HCT116 (cell line): ENCODE data around the gene ZNF496. TPM values are rescaled to one million over a fixed set of nuclear protein-coding genes. Genes with fewer than 3 reads are reported as not detected.

ENCODE experiments used
- ATAC-seq: fragments of 200-7000 bp; cut with Tn5 transposase; 2 replicates; pipeline ENCODE4 v1.9.1; 2020; ENCODE audit warnings: mild to moderate bottlenecking, moderate library complexity
- BruUV-seq: library from RNA; stranded (reverse); fragments of 400-500 nt; replicated peaks from 2 replicates; lab custom pipeline; 2021; lab: Mats Ljungman, UMichigan
- CTCF ChIA-PET: fragments of 300-600 bp; sonication (Branson Sonifier 250); formaldehyde crosslinking; loops from one replicate; lab custom pipeline; 2021; ENCODE audit warnings: antibody characterized with exemption; lab: Charles Lee
- POLR2A ChIA-PET: fragments of 300-600, 350-600 bp; sonication (Branson Sonifier 250); formaldehyde crosslinking; loops from one replicate; lab custom pipeline; 2021; ENCODE audit warnings: antibody characterized with exemption; lab: Charles Lee
- RAD21 ChIA-PET, 2 experiments: fragments of 300-600 bp; sonication (Branson Sonifier 250); formaldehyde crosslinking; loops; one replicate each; lab custom pipeline; 2023; ENCODE audit warnings: low total read pairs in 2 of 2; ENCODE audit not compliant: uncharacterized antibody in 2 of 2, unreplicated experiment in 2 of 2, low non-redundant PET in 1 of 2; lab: Charles Lee
- DNase-seq: peaks from one replicate; pipeline ENCODE4 v3.0.0-alpha.2; 2010; ENCODE audit warnings: low read depth, low spot score
- H2AFZ ChIP-seq: fragments of 200-600 bp; shearing (Covaris generic), sonication (generic); 2 replicates; pipeline ENCODE4 v1.6.1; 2017; ENCODE audit warnings: low read depth, mixed run types, mixed read lengths, antibody characterized with exemption, low read length; ENCODE audit not compliant: poor library complexity, severe bottlenecking
- H3K27ac ChIP-seq: 2 replicates; pipeline ENCODE4 v1.5.1; 2012; ENCODE audit warnings: low read depth, low read length
- H3K27me3 ChIP-seq: fragments of 200-600 bp; sonication (generic); 2 replicates; pipeline ENCODE4 v1.6.1; 2016; ENCODE audit warnings: mixed run types, low read length, mixed read lengths; ENCODE audit not compliant: insufficient read depth
- H3K36me3 ChIP-seq, 2 experiments: fragments of 200-500 bp in 1 of 2; fragments of 200-600 bp in 1 of 2; sonication (Bioruptor generic) in 1 of 2; sonication (generic) in 1 of 2; 2 replicates each; pipeline versions ENCODE4 v1.5.1 to v1.6.1; 2014 to 2016; ENCODE audit warnings: low read length in 2 of 2, inconsistent platforms in 1 of 2, mixed read lengths in 1 of 2, mixed run types in 1 of 2; ENCODE audit not compliant: insufficient read depth in 2 of 2, control insufficient read depth in 1 of 2
- H3K4me1 ChIP-seq, 2 experiments: fragments of 200-600 bp in 1 of 2; sonication (generic) in 1 of 2; 2 replicates each; pipeline versions ENCODE4 v1.5.1 to v1.6.1; 2012 to 2017; ENCODE audit warnings: low read length in 2 of 2, inconsistent platforms in 1 of 2, mild to moderate bottlenecking in 1 of 2, mixed read lengths in 1 of 2, mixed run types in 1 of 2, moderate library complexity in 1 of 2; ENCODE audit not compliant: insufficient read depth in 2 of 2, control insufficient read depth in 1 of 2
- H3K4me2 ChIP-seq: fragments of 200-600 bp; sonication (generic); 2 replicates; pipeline ENCODE4 v1.6.1; 2017; ENCODE audit warnings: mixed run types, low read length, mixed read lengths
- H3K4me3 ChIP-seq, 2 experiments: fragments of 200-600 bp in 1 of 2; sonication (generic) in 1 of 2; replicated peaks in 1 of 2; 2 replicates each; pipeline ENCODE4 v1.5.1; 2011 to 2016; ENCODE audit warnings: low read length in 2 of 2, control low read depth in 1 of 2, low read depth in 1 of 2, mild to moderate bottlenecking in 1 of 2, mixed read lengths in 1 of 2, mixed run types in 1 of 2
- H3K79me2 ChIP-seq: fragments of 200-600 bp; sonication (generic); 2 replicates; pipeline ENCODE4 v1.6.1; 2017; ENCODE audit warnings: mild to moderate bottlenecking, mixed run types, low read length, moderate library complexity, mixed read lengths; ENCODE audit not compliant: insufficient read depth
- H3K9ac ChIP-seq: fragments of 200-600 bp; sonication (generic); 2 replicates; pipeline ENCODE4 v1.6.1; 2016; ENCODE audit warnings: low read length, mixed read lengths
- H3K9me2 ChIP-seq: fragments of 200-600 bp; sonication (generic), shearing (Covaris generic); 2 replicates; pipeline ENCODE4 v1.6.1; 2017; ENCODE audit warnings: mixed run types, mild to moderate bottlenecking, moderate library complexity; ENCODE audit not compliant: insufficient read depth
- H3K9me3 ChIP-seq, 2 experiments: fragments of 200-500 bp in 1 of 2; fragments of 200-600 bp in 1 of 2; sonication (Bioruptor generic) in 1 of 2; sonication (generic) in 1 of 2; 2 replicates each; pipeline ENCODE4 v1.6.1; 2014 to 2017; ENCODE audit warnings: low read length in 2 of 2, mixed read lengths in 2 of 2, inconsistent platforms in 1 of 2, low read depth in 1 of 2, mild to moderate bottlenecking in 1 of 2, mixed run types in 1 of 2, moderate library complexity in 1 of 2; ENCODE audit not compliant: control insufficient read depth in 1 of 2, insufficient read depth in 1 of 2
- H4K20me1 ChIP-seq: fragments of 200-600 bp; sonication (generic), shearing (Covaris generic); 2 replicates; pipeline ENCODE4 v1.6.1; 2017; ENCODE audit warnings: mixed run types, mild to moderate bottlenecking, moderate library complexity; ENCODE audit not compliant: insufficient read depth
- EZH2 ChIP-seq: fragments of 200-600 bp; sonication (generic); IDR thresholded peaks from 2 replicates; pipeline ENCODE4 v1.6.1; 2017; ENCODE audit warnings: antibody characterized with exemption, mixed run types
- EZH2phosphoT487 ChIP-seq: fragments of 200-600 bp; IDR thresholded peaks from 2 replicates; pipeline ENCODE4 v1.6.1; 2018; ENCODE audit warnings: antibody characterized with exemption, borderline replicate concordance
- FOSL1 ChIP-seq: IDR thresholded peaks from 2 replicates; pipeline ENCODE4 v1.6.1; 2012; ENCODE audit warnings: low read depth
- POLR2A ChIP-seq: IDR thresholded peaks from 2 replicates; pipeline ENCODE4 v1.7.0; 2011; ENCODE audit warnings: borderline replicate concordance; ENCODE audit not compliant: insufficient read depth, insufficient read length; ENCODE audit errors: extremely low read depth
- POLR2AphosphoS5 ChIP-seq: IDR thresholded peaks from 2 replicates; pipeline ENCODE4 v1.6.1; 2011; ENCODE audit warnings: mild to moderate bottlenecking, low read depth, low read length, moderate library complexity
- RAD21 ChIP-seq: IDR thresholded peaks from 2 replicates; pipeline ENCODE4 v1.6.1; 2012; ENCODE audit warnings: low read depth, mild to moderate bottlenecking
- YY1 ChIP-seq: IDR thresholded peaks from 2 replicates; pipeline ENCODE4 v1.6.1; 2011; ENCODE audit warnings: low read length, low read depth, moderate library complexity, mild to moderate bottlenecking; ENCODE audit not compliant: insufficient replicate concordance; ENCODE audit errors: extremely low read depth
- ZFX ChIP-seq: fragments of 450-650 bp; IDR thresholded peaks from 2 replicates; pipeline ENCODE4 v1.6.1; 2017
- ZNF274 ChIP-seq: fragments of 200-500 bp; sonication (Bioruptor generic); IDR thresholded peaks from 2 replicates; pipeline ENCODE4 v1.6.1; 2014; ENCODE audit warnings: mild to moderate bottlenecking, low read depth, low read length, inconsistent platforms
- intact Hi-C: fragments of 100-400 bp; cut with micrococcal nuclease; formaldehyde crosslinking; loops from 2 replicates; pipeline ENCODE4 v1.10.0; 2022
- total RNA-seq: library from RNA; stranded (reverse); gene quantifications from one replicate; pipeline ENCODE4 v1.2.1, GENCODE V29; 2021; ENCODE audit not compliant: unreplicated experiment

Gene ZNF496
- total RNA-seq, 1 experiment from 2014 or later, result 37.4 TPM

GRCh38 chr1:247360991-247361731 is 29.5 kb upstream of the ZNF496 start:
- H4K20me1 ChIP-seq, result no peaks in the 10 kb centered on the region
- H2AFZ ChIP-seq, result no peak overlapping the region
- ATAC-seq, result no peak
- no peaks in the 10 kb centered on the region for H3K4me1 ChIP-seq
- no peaks in the 10 kb centered on the region for H3K9me3 ChIP-seq
- no TSS peak for BruUV-seq
- POLR2A ChIA-PET, result no interaction called here
- no peaks in the 10 kb centered on the region for H3K27me3 ChIP-seq
- TF ChIP-seq YY1, result no peak
- TF ChIP-seq POLR2AphosphoS5, result no peak
- TF ChIP-seq POLR2A, result no peak
- no peak for TF ChIP-seq ZNF274
- no peak for TF ChIP-seq EZH2
- TF ChIP-seq EZH2phosphoT487, result no peak
- no peak for TF ChIP-seq RAD21
- no peak for TF ChIP-seq FOSL1
- TF ChIP-seq ZFX, result no peak
- no peaks in the 10 kb centered on the region for H3K36me3 ChIP-seq
- no peak overlapping the region for H3K4me2 ChIP-seq
- CTCF ChIA-PET, result interaction anchor here (2.7 kb wide), 1 partner anchor 12 kb away, joined by 8 read pairs; no protein-coding TSS in a partner anchor
- no peak overlapping the region for H3K9ac ChIP-seq
- intact Hi-C loops, result no loop called here
- RAD21 ChIA-PET, result no interaction called here
- H3K9me2 ChIP-seq, result no peaks in the 10 kb centered on the region
- no peak overlapping the region for H3K27ac ChIP-seq
- no peak overlapping the region for H3K4me3 ChIP-seq
- H3K79me2 ChIP-seq, result no peaks in the 10 kb centered on the region
- no peak for DNase-seq
